Lung (tissue), 12 donors: ENCODE data around the gene ELOVL5. TPM values are rescaled to one million over a fixed set of nuclear protein-coding genes. Genes with fewer than 3 reads are reported as not detected.

Experiments used
- ATAC-seq: fragments of 200-7000 bp; cut with Tn5 transposase; one replicate; pipeline ENCODE4 v1.9.1; 2020; ENCODE audit warnings: moderate number of reproducible peaks; ENCODE audit not compliant: insufficient read depth, low FRiP score
- DNase-seq, 3 donors: peaks; one replicate each; pipeline ENCODE4 v3.0.0-alpha.2; 2013 to 2017
- H3K27ac ChIP-seq, 2 donors: one replicate each; pipeline ENCODE4 v1.5.1; 2013; ENCODE audit warnings: mild to moderate bottlenecking in 2 of 2, moderate library complexity in 2 of 2, control low read depth in 1 of 2, inconsistent platforms in 1 of 2, low read depth in 1 of 2, low read length in 1 of 2
- H3K27me3 ChIP-seq, 3 donors: one replicate each; pipeline ENCODE4 v1.5.1; 2013; ENCODE audit warnings: low read length in 2 of 3; ENCODE audit not compliant: control insufficient read depth in 3 of 3, insufficient read depth in 3 of 3
- H3K36me3 ChIP-seq, 4 donors: one replicate each; pipeline ENCODE4 v1.5.1; 2013; ENCODE audit warnings: low read length in 4 of 4, mild to moderate bottlenecking in 1 of 4, moderate library complexity in 1 of 4; ENCODE audit not compliant: control insufficient read depth in 4 of 4, insufficient read depth in 4 of 4
- H3K4me1 ChIP-seq, 5 donors: one replicate each; pipeline ENCODE4 v1.5.1; 2013; ENCODE audit warnings: low read length in 5 of 5, mild to moderate bottlenecking in 2 of 5, moderate library complexity in 1 of 5; ENCODE audit not compliant: control insufficient read depth in 5 of 5, insufficient read depth in 5 of 5
- H3K4me3 ChIP-seq: one replicate; pipeline ENCODE4 v1.5.1; 2013; ENCODE audit warnings: mild to moderate bottlenecking, control low read depth, moderate library complexity
- H3K9ac ChIP-seq, 2 donors: one replicate each; pipeline ENCODE4 v1.5.1; 2013; ENCODE audit warnings: low read length in 2 of 2, control low read depth in 1 of 2; ENCODE audit not compliant: insufficient read depth in 1 of 2
- H3K9me3 ChIP-seq, 4 donors: one replicate each; pipeline ENCODE4 v1.5.1; 2013; ENCODE audit warnings: low read length in 3 of 4, mild to moderate bottlenecking in 1 of 4, moderate library complexity in 1 of 4; ENCODE audit not compliant: control insufficient read depth in 4 of 4, insufficient read depth in 3 of 4
- CTCF ChIP-seq: IDR thresholded peaks from 2 replicates; pipeline ENCODE4 v1.5.1; 2012; ENCODE audit warnings: mild to moderate bottlenecking; ENCODE audit errors: control extremely low read depth, extremely low read depth
- WGBS, 2 donors: extraction: QIAGEN DNeasy Blood & Tissue Kit; methylation state at CpG; one replicate each; pipeline ENCODE4 v1.1.7; 2013; 5-methylcytosine and 5-hydroxymethylcytosine counted together
- polyA plus RNA-seq, 2 donors: library from polyadenylated mRNA; stranded (reverse); fragments of 200-250 nt; gene quantifications; one replicate each; pipeline ENCODE4 v1.2.1, GENCODE V29; 2013
- total RNA-seq, 2 donors: library from RNA; depleted of rRNA in 1 of 2; stranded (reverse); fragments of >200 nt in 1 of 2; gene quantifications; one replicate each; pipeline ENCODE4 v1.2.1, GENCODE V29; 2014 to 2021
- donor health status: control.
- donor health status: control.
- donor health status: Bipolar disorder and iron deficiency.
- donor health status: healthy.
- donor health status: DM: yes; HTN: yes; CAD: no.

Gene ELOVL5
- total and polyA plus RNA-seq, 4 donors, result 37.7 to 95.6 (median 89.9) TPM

DNA sequence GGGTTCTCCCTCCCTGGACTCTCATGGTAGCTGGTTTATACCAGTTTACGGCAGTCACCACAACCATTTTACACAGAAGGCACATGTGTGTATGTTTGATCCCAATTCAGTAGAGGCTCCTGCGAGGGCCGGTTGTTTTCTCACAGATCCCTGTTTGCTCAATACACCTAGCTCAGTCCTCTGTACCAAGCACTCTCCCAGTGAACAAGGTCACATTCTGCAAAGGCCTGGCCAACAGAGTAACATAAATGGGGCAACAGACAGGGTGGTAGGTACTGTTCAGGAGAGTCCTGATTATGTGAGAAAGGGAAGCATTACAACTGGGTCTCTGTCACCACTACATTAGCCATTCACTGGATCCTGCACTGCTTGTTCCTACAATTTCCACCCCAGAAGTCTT, 84.4 kb downstream of the ELOVL5 start:
- no peak for DNase-seq
- H3K36me3 ChIP-seq, result peaks cover 0 to 24% (median 14%) of the 10 kb centered on the region in 4 donors
- H3K4me1 ChIP-seq, result peaks cover 0 to 8% (median 0%) of the 10 kb centered on the region in 5 donors
- peak overlapping the region in 1 of 2 donors; percentile 8 for H3K27ac ChIP-seq
- H3K9ac ChIP-seq, result no peak overlapping the region
- no peak for TF ChIP-seq CTCF
- H3K4me3 ChIP-seq, result no peak overlapping the region
- WGBS, 2 donors, result 80 to 94% methylated on average over 3 of the region's 3 CpGs
- H3K27me3 ChIP-seq, result no peaks in the 10 kb centered on the region
- no peaks in the 10 kb centered on the region for H3K9me3 ChIP-seq
- ATAC-seq, result no peak

DNA sequence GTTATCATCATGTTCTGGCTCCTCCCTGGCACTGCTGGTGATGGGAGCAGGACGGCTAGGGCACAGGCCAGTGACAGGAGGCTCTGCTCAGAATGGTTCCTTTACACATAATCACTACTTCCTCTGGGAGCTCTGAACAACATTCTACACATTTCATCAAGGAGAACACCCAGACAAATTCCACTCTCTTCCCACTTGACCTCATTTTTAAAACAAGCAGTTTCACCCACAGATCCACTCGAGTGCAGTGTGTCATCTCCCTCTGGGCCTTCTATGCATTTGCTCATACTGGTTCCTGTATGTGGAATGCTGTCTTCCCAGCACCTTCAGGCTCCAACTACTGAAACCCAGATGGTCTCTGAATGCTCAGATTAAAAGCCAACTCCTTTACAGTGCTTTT, 84.8 kb downstream of the ELOVL5 start:
- 61 to 77% methylated on average over 2 of the region's 2 CpGs for WGBS, 2 donors

DNA sequence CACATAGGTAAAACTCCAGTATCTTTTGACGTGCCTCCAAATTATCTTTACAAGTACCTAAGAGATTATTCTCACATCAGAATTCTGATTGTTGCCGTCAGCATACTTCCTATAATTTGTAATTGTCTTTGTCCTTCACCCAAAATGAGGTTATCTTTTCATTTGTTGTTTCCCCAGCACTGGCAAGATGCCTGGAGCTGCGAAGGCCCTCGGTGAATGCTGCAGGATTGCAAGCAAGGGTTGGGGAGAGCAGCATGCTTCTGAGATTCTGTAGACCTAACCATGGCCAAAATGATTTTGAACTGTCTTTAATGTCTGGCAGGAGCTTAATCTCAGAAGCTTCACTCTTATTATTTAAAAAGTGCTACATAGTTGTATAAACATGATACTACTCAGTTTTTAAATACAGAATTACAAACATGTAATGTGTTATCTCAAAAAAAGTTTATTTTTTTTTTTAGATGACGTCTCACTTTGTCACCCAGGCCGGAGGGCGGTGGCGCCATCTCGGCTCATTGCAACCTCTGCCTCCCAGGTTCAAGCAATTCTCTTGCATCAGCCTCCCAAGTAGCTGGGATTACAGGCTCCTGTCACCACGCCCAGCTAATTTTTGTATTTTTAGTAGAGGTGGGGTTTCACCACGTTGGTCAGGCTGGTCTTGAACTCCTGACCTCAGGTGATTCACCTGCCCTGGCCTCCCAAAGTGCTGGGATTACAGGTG, 88.7 kb downstream of the ELOVL5 start:
- Histone ChIP-seq H3K27me3 (no peaks in the 10 kb centered on the region), H3K4me3 (no peak overlapping the region), H3K27ac (no peak overlapping the region), H3K36me3 (peaks cover 0 to 19% (median 8%) of the 10 kb centered on the region in 4 donors), H3K9me3 (no peaks in the 10 kb centered on the region), H3K4me1 (peaks cover 0 to 4% (median 0%) of the 10 kb centered on the region in 5 donors), H3K9ac (no peak overlapping the region)
- ATAC-seq, result no peak
- WGBS, 2 donors, result 90 to 92% methylated on average over 11 of the region's 11 CpGs
- DNase-seq, result no peak
- TF ChIP-seq CTCF, result no peak

More for the DNA sequence above, 84.8 kb downstream of the ELOVL5 start:
- peak overlapping the region in 1 of 2 donors; percentile 21 for H3K27ac ChIP-seq
- no peak for TF ChIP-seq CTCF
- no peaks in the 10 kb centered on the region for H3K9me3 ChIP-seq
- DNase-seq, result no peak
- peaks cover 0 to 25% (median 15%) of the 10 kb centered on the region in 4 donors for H3K36me3 ChIP-seq
- peaks cover 0 to 8% (median 0%) of the 10 kb centered on the region in 5 donors for H3K4me1 ChIP-seq
- no peak overlapping the region for H3K4me3 ChIP-seq
- ATAC-seq, result peak; percentile 38
- H3K9ac ChIP-seq, result no peak overlapping the region
- no peaks in the 10 kb centered on the region for H3K27me3 ChIP-seq
